ENCODE measurements around the gene PTPRN2.

Gene PTPRN2

GRCh38 chr7:157688533-157689268, 898.9 kb downstream of the PTPRN2 start:
- DNase-seq = no peak

- no peak for DNase-seq
Measured at GRCh38 chr7:157687845-157688532, 899.6 kb downstream of the PTPRN2 start.

GRCh38 chr7:157687158-157687557, 900.5 kb downstream of the PTPRN2 start:
- no peak for DNase-seq

GRCh38 chr7:157686285-157686894, 901.2 kb downstream of the PTPRN2 start:
- DNase-seq = no peak

DNA sequence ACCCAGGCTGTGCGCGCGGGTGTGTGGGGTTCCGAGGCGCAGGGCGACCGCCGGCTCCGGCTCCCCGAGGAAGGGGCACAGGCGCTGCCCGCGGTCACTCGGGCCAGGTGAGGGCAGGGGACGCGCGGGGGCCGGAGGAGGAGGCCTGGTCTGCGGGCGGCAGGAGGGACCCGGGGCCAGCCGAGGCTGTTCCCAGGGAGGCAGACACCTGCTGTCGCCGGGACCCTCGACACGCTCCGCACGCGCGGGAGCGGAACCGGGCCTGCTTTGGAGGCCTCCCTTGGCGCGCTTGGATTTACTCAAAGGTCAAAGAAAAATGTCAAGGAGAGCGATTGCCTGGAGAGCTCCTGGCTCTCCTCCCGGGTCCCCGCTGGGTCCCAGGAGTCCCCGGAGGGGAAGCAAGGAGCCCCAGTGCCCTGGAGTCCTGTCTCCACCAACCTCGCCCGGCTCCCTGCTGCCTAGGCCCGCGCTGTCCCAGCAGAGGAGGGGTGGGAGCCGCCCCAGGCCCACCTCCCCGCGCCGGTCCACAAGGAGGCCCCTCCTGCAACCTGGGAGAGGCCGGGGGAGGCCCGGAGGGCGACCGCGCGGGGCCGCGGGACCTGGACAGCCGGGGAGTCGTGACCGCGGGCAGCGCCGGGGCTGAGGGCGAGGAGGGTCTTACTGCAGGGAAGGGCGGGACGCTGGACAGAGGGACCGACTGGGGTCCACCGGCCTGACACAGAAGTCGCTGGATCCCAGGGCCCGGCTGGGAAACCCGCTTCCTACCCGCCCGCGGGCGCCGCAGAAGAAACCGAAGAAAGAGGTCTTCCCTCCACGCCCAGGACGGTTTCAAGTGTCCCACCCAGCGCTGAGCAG, 902.0 kb downstream of the PTPRN2 start:
- no peak for DNase-seq

DNA sequence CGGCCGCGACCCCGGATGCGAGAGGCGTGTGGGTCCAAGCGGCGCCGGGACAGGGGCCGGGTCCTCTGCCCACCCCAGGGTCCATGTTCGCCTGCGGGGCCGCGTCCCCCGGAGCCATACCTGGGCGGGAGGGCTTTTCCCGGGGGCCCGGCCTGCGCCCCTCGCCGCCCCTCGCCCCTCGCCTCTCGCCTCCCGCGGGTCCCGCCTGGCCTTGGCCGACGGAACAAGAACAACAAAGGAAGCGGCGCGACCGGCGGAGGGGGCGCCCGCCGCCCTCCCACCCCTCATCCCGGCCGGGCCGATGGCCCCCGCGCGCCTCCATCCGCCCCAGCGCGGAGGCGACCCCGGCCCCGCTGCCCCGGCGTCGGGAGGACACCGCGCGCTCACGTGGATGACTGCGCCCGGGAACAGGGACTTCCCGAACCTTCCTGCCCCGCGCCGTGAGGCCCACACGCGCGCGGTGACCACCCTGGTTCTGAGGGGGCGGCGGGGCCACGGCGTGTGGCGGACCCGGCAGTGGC, 902.7 kb downstream of the PTPRN2 start:
- no peak for DNase-seq

DNA sequence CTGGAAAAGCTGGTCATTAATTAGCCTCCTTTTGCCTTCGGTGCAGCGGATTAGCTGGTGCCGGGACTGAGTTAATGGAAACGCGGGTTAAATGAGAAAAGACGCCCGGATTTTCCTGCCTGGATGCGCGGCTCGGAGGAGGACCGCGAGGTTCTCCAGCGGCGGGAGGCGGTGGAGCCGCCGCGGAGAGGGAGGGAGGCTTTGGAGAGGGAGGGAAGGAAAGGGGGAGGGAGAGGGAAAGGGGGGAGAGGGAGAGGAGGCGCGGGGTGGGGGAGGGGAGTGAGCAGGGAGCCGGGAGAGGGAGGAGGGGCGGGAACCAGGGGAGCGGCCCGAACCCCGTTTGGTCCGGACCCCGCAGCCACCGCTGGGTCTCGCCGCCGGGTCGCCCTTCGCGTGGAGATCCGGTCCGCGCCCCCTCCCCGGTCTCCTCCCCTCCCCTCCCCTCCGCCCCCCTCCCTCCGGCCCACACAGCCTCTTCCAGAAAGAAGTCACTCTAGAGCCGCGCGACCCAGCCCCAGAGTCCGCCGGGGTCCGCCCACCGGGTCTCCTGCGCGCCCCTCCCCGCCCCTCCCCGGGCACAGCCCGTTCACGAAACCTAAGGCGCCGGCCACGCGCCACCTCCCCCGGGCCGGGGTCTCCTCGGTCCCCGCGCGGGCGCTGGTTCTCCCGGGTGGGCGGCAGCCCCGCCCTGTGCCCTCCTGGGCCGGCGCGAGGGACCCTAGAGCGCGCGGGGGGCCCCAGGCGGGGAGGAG, 903.3 kb downstream of the PTPRN2 start:
- DNase-seq = no peak

- no peak for DNase-seq
Measured at GRCh38 chr7:157683747-157684156, 903.9 kb downstream of the PTPRN2 start.

- DNase-seq = no peak
Measured at GRCh38 chr7:157682946-157683746, 904.5 kb downstream of the PTPRN2 start.

GRCh38 chr7:157682064-157682945, 905.3 kb downstream of the PTPRN2 start:
- no peak for DNase-seq

DNA sequence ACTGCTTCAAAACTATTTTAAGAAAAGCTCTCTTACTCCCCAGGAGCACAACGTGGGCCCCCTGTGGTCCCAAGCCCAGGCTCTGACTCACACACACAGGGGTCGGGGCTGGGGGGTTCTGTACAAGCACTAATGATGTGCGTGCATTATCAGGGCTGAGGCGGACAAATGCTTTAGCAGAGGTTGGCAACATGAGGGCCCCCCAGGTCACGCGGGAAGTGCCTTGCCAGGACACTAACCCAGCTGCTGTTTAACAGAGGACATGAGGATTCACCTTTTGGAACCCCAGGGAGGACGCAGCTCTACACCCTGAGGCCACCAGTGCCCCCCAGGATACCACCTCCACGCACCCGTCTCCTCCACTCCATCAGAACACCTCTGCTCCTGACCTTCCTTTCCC, 908.0 kb downstream of the PTPRN2 start:
- no peak for DNase-seq

DNA sequence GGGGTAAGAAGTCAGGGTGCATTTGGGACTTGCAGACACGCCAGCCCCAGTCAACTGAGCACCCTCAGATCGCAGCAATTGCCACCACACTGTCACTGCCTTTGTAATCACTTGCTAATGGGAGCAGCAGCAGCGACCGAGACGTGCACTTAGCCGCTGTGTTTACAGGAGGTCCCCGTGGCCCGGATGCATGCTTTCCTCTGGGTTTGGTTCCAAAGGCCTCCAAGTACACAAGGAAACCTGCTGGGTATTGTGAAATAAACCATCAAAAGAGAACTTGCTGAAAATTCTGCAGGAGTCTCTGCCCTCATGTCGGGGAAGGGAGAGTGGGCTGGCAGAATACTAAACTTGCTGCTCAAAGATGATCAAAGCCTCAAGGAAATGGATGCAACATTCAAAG, 909.1 kb downstream of the PTPRN2 start:
- DNase-seq = no peak

- DNase-seq = no peak
Measured at GRCh38 chr7:157676456-157677255, 911.0 kb downstream of the PTPRN2 start.

- no peak for DNase-seq
Measured at GRCh38 chr7:157676001-157676400, 911.6 kb downstream of the PTPRN2 start.

GRCh38 chr7:157675427-157675927, 912.1 kb downstream of the PTPRN2 start:
- no peak for DNase-seq

DNA sequence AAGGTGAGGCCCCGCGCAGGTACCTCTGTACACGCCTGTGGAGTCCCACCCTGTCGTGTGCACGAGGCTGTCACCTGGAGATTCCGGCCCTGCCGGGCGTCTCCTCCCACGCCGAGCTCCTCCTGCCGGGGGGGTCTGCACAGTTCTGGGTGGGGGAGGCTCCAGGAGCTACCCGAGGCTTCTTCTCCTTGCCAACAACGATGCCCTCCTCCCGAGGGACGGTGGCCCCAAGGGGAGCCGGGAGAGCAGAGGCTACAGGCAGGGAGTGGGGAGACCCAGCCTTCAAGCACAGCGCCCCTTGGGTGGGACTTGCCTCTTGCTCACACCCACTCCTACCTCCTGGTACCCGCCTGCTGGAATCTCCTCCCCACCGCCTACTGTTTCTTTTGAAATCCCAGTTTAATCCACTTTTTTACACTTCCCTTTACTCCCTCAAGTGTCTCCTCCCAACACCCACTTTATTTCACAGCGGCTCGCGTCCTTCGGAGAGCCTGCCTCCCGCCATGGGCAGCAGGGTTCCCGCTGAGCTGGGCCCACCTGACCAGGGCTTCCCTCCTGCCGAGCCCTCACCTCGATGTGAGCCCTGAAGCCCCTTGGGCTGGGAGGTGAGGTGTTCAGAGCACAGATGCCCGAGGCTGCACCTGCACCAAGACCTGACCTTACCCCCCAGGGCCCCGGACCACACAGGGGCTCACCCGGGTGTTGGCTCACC, 912.8 kb downstream of the PTPRN2 start:
- DNase-seq = no peak

GRCh38 chr7:157674027-157674714, 913.5 kb downstream of the PTPRN2 start:
- no peak for DNase-seq

- no peak for DNase-seq
Measured at GRCh38 chr7:157673573-157673972, 914.0 kb downstream of the PTPRN2 start.
